Mucosa of rectum (tissue), 2 donors: ENCODE data around the gene TFPI2.

Experiments used
- H3K27ac ChIP-seq, 2 donors: one replicate each; pipeline ENCODE4 v1.7.0; 2013; ENCODE audit warnings: inconsistent platforms in 2 of 2, low read depth in 2 of 2, low read length in 2 of 2
- H3K27me3 ChIP-seq, 2 donors: one replicate each; pipeline ENCODE4 v1.7.0; 2013; ENCODE audit warnings: low read length in 2 of 2; ENCODE audit not compliant: control insufficient read depth in 2 of 2, insufficient read depth in 2 of 2
- H3K36me3 ChIP-seq, 2 donors: one replicate each; pipeline ENCODE4 v1.7.0; 2013; ENCODE audit warnings: low read length in 2 of 2; ENCODE audit not compliant: control insufficient read depth in 2 of 2, insufficient read depth in 2 of 2
- H3K4me1 ChIP-seq, 2 donors: one replicate each; pipeline ENCODE4 v1.7.0; 2013; ENCODE audit warnings: low read length in 2 of 2, mild to moderate bottlenecking in 1 of 2; ENCODE audit not compliant: control insufficient read depth in 2 of 2, insufficient read depth in 2 of 2
- H3K4me3 ChIP-seq, 2 donors: one replicate each; pipeline ENCODE4 v1.7.0; 2013; ENCODE audit warnings: low read length in 2 of 2
- H3K9ac ChIP-seq, 2 donors: one replicate each; pipeline ENCODE4 v1.7.0; 2013; ENCODE audit warnings: low read length in 2 of 2, low read depth in 1 of 2, mild to moderate bottlenecking in 1 of 2
- H3K9me3 ChIP-seq, 2 donors: one replicate each; pipeline ENCODE4 v1.7.0; 2013; ENCODE audit warnings: low read length in 2 of 2; ENCODE audit not compliant: control insufficient read depth in 2 of 2
- donor health status: healthy.
- donor health status: Normal muscosa, but diverticular disease.

The TFPI2 gene

DNA sequence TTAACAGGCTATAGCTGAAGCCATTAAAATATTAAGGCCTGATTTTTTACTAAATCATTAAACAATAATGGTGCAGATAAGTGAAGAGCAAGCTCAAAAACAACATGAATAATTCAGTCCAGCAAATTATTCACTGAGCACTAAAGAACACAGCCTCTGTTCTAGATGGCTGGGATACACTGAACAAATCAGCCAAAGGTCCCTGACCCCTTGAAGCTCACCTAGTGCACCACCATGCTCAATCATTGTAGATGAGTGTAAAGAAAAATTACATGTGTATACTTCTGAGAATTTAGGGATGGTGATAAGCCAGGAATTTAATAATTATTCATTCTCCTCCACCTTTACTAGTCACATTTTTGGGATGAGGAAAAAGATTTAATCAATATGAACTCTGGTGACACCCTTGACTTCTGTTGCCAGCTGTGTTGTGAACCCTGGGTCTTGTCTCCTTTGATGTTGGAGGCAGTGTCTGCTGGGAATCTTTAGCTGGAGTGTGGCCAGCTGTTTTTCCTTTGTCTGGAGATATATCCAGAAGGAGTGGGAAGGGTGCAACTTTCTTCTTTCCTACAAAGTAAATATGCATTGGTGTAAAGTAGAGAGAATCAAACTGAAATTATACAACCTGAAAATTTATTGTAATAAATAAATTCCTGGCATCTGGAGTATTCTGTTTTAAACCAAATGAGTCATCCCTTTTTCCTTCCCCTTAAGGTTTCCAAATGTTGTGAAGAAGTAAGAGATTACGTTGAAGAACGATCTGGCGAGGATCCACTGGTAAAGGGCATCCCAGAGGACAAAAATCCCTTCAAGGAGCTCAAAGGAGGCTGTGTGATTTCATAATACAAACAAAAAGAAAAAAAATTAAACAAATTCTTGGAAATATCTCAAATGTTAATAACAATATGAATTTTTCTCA, 19.8 kb upstream of the TFPI2 start:
- Histone ChIP-seq H3K27ac (no peak overlapping the region), H3K4me1 (no peaks in the 10 kb centered on the region), H3K36me3 (no peaks in the 10 kb centered on the region), H3K9ac (no peak overlapping the region), H3K9me3 (no peaks in the 10 kb centered on the region), H3K27me3 (no peaks in the 10 kb centered on the region), H3K4me3 (no peak overlapping the region)

GRCh38 chr7:93906267-93906666, 15.7 kb upstream of the TFPI2 start, which contains the start of gene GNGT1:
Gene GNGT1, plus strand, starts transcription at chr7:93906567. Its CDS starts 180 bp downstream, at chr7:93906747.
- H3K36me3 ChIP-seq, result no peaks in the 10 kb centered on the region
- no peak within 1 kb of the TSS for H3K9ac ChIP-seq
- no peaks in the 10 kb centered on the region for H3K9me3 ChIP-seq
- no peak within 1 kb of the TSS for H3K27ac ChIP-seq
- no peaks in the 10 kb centered on the region for H3K27me3 ChIP-seq
- no peaks in the 10 kb centered on the region for H3K4me1 ChIP-seq
- H3K4me3 ChIP-seq, result no peak within 1 kb of the TSS

GRCh38 chr7:93902777-93903423, 12.3 kb upstream of the TFPI2 start:
- no peak overlapping the region for H3K27ac ChIP-seq
- no peaks in the 10 kb centered on the region for H3K27me3 ChIP-seq
- no peak overlapping the region for H3K4me3 ChIP-seq
- H3K9me3 ChIP-seq, result no peaks in the 10 kb centered on the region
- no peak overlapping the region for H3K9ac ChIP-seq
- no peaks in the 10 kb centered on the region for H3K4me1 ChIP-seq
- H3K36me3 ChIP-seq, result no peaks in the 10 kb centered on the region

DNA sequence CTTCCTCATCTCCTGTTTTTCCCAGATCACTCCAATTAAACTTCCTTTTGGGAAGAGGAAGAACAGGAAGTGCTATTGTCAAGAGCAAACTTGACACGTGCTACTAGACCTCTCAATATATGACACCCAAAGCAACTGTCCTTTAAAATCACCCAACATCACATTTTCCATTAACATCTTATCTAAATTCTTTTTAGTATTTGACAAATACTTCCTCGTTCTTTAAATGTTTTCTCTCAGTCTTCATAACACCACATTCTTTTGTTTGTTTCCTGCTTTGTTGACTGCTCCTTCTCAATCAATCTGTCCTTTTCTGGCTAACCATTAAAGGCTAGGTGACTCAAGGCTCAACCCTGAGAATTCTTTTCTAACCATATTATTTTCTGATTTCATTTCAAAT, 7.1 kb upstream of the TFPI2 start:
- no peaks in the 10 kb centered on the region for H3K4me1 ChIP-seq

DNA sequence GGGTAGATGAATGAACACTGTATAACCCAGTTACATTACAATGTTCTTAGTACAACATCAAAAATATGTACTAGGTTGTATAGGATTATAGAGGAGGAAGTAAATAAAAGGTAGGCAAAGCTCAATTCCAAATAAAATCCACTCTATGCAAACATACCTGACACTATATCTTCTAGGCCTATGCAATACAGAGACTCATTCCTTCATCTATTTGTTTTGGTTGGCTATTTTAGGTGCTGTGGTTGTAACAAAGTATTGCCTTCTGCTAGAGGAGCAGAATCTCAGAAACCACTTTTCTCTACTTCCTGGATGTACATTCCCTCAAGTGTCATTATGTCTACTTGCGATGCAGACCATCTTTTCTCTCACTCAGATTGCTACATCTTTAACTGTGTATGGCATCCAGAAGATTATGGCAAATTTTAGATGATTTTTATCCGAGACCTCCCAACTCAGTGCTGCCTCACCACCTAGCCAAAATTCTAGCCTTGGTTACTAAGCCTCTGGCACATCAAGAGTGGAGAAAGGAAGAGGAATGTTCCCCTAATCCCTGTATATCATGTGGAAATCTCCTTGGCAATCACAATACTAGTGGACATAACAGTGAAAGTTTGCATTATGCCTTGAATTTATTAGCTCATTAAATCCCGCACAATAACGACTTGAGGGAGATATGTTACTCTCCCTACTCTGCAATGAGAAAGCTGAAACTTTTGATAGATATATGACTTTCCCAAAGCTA, 5.5 kb upstream of the TFPI2 start:
- Histone ChIP-seq H3K4me3 (no peak overlapping the region), H3K9ac (no peak overlapping the region), H3K9me3 (no peaks in the 10 kb centered on the region), H3K27me3 (no peaks in the 10 kb centered on the region), H3K36me3 (no peaks in the 10 kb centered on the region), H3K27ac (no peak overlapping the region), H3K4me1 (no peaks in the 10 kb centered on the region)

More for the DNA sequence above, 7.1 kb upstream of the TFPI2 start:
- Histone ChIP-seq H3K9me3 (no peaks in the 10 kb centered on the region), H3K9ac (no peak overlapping the region), H3K36me3 (no peaks in the 10 kb centered on the region), H3K27me3 (no peaks in the 10 kb centered on the region), H3K4me3 (no peak overlapping the region), H3K27ac (no peak overlapping the region)

GRCh38 chr7:93894966-93895640, 4.5 kb upstream of the TFPI2 start:
- no peaks in the 10 kb centered on the region for H3K36me3 ChIP-seq
- H3K9me3 ChIP-seq, result no peaks in the 10 kb centered on the region
- no peaks in the 10 kb centered on the region for H3K27me3 ChIP-seq
- no peaks in the 10 kb centered on the region for H3K4me1 ChIP-seq
- H3K9ac ChIP-seq, result no peak overlapping the region
- no peak overlapping the region for H3K27ac ChIP-seq
- H3K4me3 ChIP-seq, result no peak overlapping the region

DNA sequence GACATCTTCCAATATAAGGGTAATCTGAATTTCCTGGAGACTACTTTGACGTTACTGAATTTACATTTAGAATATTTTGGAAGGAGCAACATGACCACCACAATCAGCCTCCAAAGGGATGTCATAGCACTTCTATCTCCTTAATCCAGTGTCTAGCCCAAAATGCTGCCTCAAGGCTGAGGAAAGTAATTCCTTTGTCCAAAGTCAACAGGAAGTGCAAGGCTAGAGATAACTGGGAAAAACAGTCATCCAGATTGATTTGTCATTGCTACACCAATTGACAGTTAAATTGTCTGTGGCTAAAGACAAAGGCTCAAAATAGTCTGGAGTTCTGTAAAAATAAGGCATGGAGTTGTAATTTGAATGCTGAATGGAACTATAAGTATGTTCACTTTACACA, 3.9 kb upstream of the TFPI2 start:
- no peak overlapping the region for H3K9ac ChIP-seq

DNA sequence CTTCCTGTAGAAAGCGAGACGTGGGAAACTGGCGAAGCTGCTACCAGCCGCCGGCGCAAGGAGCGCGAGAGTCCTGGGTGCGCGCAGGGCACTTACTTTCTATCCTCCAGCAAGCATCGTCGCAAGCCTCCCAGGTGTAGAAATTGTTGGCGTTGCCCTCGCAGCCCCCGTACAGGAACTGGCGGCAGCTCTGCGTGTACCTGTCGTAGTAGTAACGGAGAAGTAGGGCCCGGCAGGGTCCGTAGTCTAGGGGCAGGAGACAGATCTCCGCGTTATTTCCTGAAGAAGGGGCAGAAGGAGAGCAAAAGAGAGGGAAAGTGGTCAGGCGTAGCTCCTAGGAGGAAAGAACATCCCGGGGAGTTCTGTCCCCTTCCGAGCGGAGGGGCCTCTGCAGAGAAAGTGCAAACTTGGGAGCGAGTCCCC, 501 bp downstream of the TFPI2 start:
- H3K4me3 ChIP-seq, result peak overlapping the region; percentile 57 to 66
- H3K27ac ChIP-seq, result no peak overlapping the region
- H3K4me1 ChIP-seq, result no peaks in the 10 kb centered on the region
- peaks cover 0 to 3% of the 10 kb centered on the region in 2 donors for H3K27me3 ChIP-seq
- no peaks in the 10 kb centered on the region for H3K36me3 ChIP-seq
- no peaks in the 10 kb centered on the region for H3K9me3 ChIP-seq
- no peak overlapping the region for H3K9ac ChIP-seq

More for the DNA sequence above, 3.9 kb upstream of the TFPI2 start:
- Histone ChIP-seq H3K4me1 (no peaks in the 10 kb centered on the region), H3K27ac (no peak overlapping the region), H3K4me3 (no peak overlapping the region), H3K27me3 (peaks cover 0 to 3% of the 10 kb centered on the region in 2 donors), H3K9me3 (no peaks in the 10 kb centered on the region), H3K36me3 (no peaks in the 10 kb centered on the region)

DNA sequence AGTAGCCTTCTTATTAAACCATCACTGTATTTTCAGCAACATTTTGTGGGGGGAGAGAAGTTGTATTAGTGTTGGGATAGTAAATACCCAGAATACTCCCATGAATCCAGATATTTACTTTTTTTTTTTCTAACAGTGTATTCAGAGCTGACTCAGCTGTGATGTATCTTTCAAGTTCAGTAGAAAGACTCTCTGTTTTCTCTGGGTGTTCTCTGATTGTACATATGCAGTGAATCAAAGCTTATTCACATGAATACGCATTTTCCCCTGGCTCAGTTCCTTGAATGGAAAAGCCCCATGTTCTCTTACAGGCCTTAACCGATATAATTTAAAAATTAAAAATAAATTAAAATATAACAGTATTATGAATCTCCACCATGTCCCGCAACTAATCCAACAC, 1.3 kb downstream of the TFPI2 start:
- no peak overlapping the region for H3K27ac ChIP-seq

More for the DNA sequence above, 1.3 kb downstream of the TFPI2 start:
- no peaks in the 10 kb centered on the region for H3K4me1 ChIP-seq
- H3K4me3 ChIP-seq, result no peak overlapping the region
- H3K27me3 ChIP-seq, result peaks cover 0 to 3% of the 10 kb centered on the region in 2 donors
- H3K36me3 ChIP-seq, result no peaks in the 10 kb centered on the region
- no peak overlapping the region for H3K9ac ChIP-seq
- no peaks in the 10 kb centered on the region for H3K9me3 ChIP-seq
